H9 (cell line): ENCODE data around the gene ONECUT3. TPM values are rescaled to one million over a fixed set of nuclear protein-coding genes. Genes with fewer than 3 reads are reported as not detected.

Source experiments
- DNase-seq: peaks from one replicate; pipeline ENCODE4 v3.0.0-alpha.2; 2017
- H2AFZ ChIP-seq: one replicate; pipeline ENCODE4 v1.6.1; 2013; ENCODE audit warnings: mild to moderate bottlenecking, low read length, control low read depth, moderate library complexity
- H2AK5ac ChIP-seq: 2 replicates; pipeline ENCODE4 v1.6.1; 2013; ENCODE audit warnings: low read length, control low read depth, mixed read lengths; ENCODE audit not compliant: insufficient read length
- H2BK120ac ChIP-seq: one replicate; pipeline ENCODE4 v1.6.1; 2013; ENCODE audit warnings: low read depth, mild to moderate bottlenecking, low read length, control low read depth, inconsistent platforms; ENCODE audit not compliant: poor library complexity, severe bottlenecking
- H2BK12ac ChIP-seq: 2 replicates; pipeline ENCODE4 v1.6.1; 2013; ENCODE audit warnings: low read length, control low read depth, mixed read lengths, low read depth; ENCODE audit not compliant: insufficient read length
- H2BK15ac ChIP-seq: 2 replicates; pipeline ENCODE4 v1.6.1; 2013; ENCODE audit warnings: low read depth, low read length, control low read depth
- H2BK20ac ChIP-seq: one replicate; pipeline ENCODE4 v1.6.1; 2013; ENCODE audit warnings: low read depth, mild to moderate bottlenecking, low read length, control low read depth, inconsistent platforms; ENCODE audit not compliant: poor library complexity, severe bottlenecking
- H2BK5ac ChIP-seq: 2 replicates; pipeline ENCODE4 v1.6.1; 2013; ENCODE audit warnings: low read length, control low read depth, mixed read lengths; ENCODE audit not compliant: insufficient read length
- H3K14ac ChIP-seq: 2 replicates; pipeline ENCODE4 v1.6.1; 2013; ENCODE audit warnings: low read length, control low read depth; ENCODE audit not compliant: insufficient read depth
- H3K18ac ChIP-seq: 2 replicates; pipeline ENCODE4 v1.6.1; 2013; ENCODE audit warnings: low read depth, mild to moderate bottlenecking, mixed read lengths, low read length, control low read depth; ENCODE audit not compliant: insufficient read length
- H3K23ac ChIP-seq: 2 replicates; pipeline ENCODE4 v1.6.1; 2013; ENCODE audit warnings: low read length, control low read depth, mixed read lengths, low read depth; ENCODE audit not compliant: insufficient read length
- H3K23me2 ChIP-seq: 2 replicates; pipeline ENCODE4 v1.6.1; 2013; ENCODE audit warnings: low read depth, mild to moderate bottlenecking, mixed read lengths, low read length, control low read depth; ENCODE audit not compliant: insufficient read length, poor library complexity, severe bottlenecking
- H3K27ac ChIP-seq: 2 replicates; pipeline ENCODE4 v1.5.1; 2013; ENCODE audit warnings: low read length, control low read depth, mixed read lengths, low read depth; ENCODE audit not compliant: insufficient read length
- H3K27me3 ChIP-seq: 2 replicates; pipeline ENCODE4 v1.6.1; 2013; ENCODE audit warnings: low read length, control low read depth, inconsistent platforms; ENCODE audit not compliant: insufficient read depth
- H3K4ac ChIP-seq: 2 replicates; pipeline ENCODE4 v1.6.1; 2013; ENCODE audit warnings: low read depth, mild to moderate bottlenecking, control low read depth, inconsistent platforms, low read length, moderate library complexity
- H3K4me1 ChIP-seq: 2 replicates; pipeline ENCODE4 v1.6.1; 2013; ENCODE audit warnings: low read length, control low read depth, inconsistent platforms; ENCODE audit not compliant: insufficient read depth
- H3K4me2 ChIP-seq: 2 replicates; pipeline ENCODE4 v1.6.1; 2013; ENCODE audit warnings: low read length, control low read depth, mixed read lengths; ENCODE audit not compliant: insufficient read length, insufficient read depth
- H3K56ac ChIP-seq: 2 replicates; pipeline ENCODE4 v1.6.1; 2013; ENCODE audit warnings: low read depth, mild to moderate bottlenecking, mixed read lengths, low read length, control low read depth; ENCODE audit not compliant: insufficient read length
- H3K79me1 ChIP-seq: 2 replicates; pipeline ENCODE4 v1.6.1; 2013; ENCODE audit warnings: low read depth, mild to moderate bottlenecking, moderate library complexity, low read length, control low read depth, inconsistent platforms; ENCODE audit not compliant: insufficient read depth, poor library complexity, severe bottlenecking
- H3K79me2 ChIP-seq: 2 replicates; pipeline ENCODE4 v1.6.1; 2013; ENCODE audit warnings: low read length, control low read depth, inconsistent platforms; ENCODE audit not compliant: insufficient read depth
- H3K9ac ChIP-seq: 2 replicates; pipeline ENCODE4 v1.6.1; 2013; ENCODE audit warnings: low read length, control low read depth, mixed read lengths; ENCODE audit not compliant: insufficient read length; ENCODE audit errors: extremely low read depth
- H3K9me3 ChIP-seq: one replicate; pipeline ENCODE4 v1.6.1; 2013; ENCODE audit warnings: low read depth, low read length, inconsistent platforms; ENCODE audit not compliant: control insufficient read depth
- H3T11ph ChIP-seq: one replicate; pipeline ENCODE4 v1.6.1; 2013; ENCODE audit warnings: mild to moderate bottlenecking, low read length, control low read depth, inconsistent platforms
- H4K20me1 ChIP-seq: one replicate; pipeline ENCODE4 v1.6.1; 2013; ENCODE audit not compliant: control insufficient read depth, insufficient read length, insufficient read depth
- H4K5ac ChIP-seq: 2 replicates; pipeline ENCODE4 v1.6.1; 2013; ENCODE audit warnings: low read depth, mild to moderate bottlenecking, mixed read lengths, low read length, control low read depth; ENCODE audit not compliant: insufficient read length
- H4K8ac ChIP-seq: replicated peaks from 2 replicates; pipeline ENCODE4 v1.6.1; 2013; ENCODE audit warnings: low read length, control low read depth, mixed read lengths, low read depth; ENCODE audit not compliant: insufficient read length
- H4K91ac ChIP-seq: 2 replicates; pipeline ENCODE4 v1.6.1; 2013; ENCODE audit warnings: low read depth, mild to moderate bottlenecking, moderate library complexity, mixed read lengths, low read length, control low read depth; ENCODE audit not compliant: insufficient read length
- H3K27ac Mint-ChIP-seq, 3 experiments: 2 replicates in 2 of 3; 3 replicates in 1 of 3; pipeline ENCODE4 v1.8.0; 2020 to 2021; ENCODE audit warnings: mixed read lengths in 3 of 3, mild to moderate bottlenecking in 1 of 3, moderate library complexity in 1 of 3
- H3K27me3 Mint-ChIP-seq: 2 replicates; pipeline ENCODE4 v1.8.0; 2021; ENCODE audit warnings: low read depth, mild to moderate bottlenecking, moderate library complexity, mixed read lengths
- H3K36me3 Mint-ChIP-seq, 3 experiments: 2 replicates in 2 of 3; 3 replicates in 1 of 3; pipeline ENCODE4 v1.8.0; 2020 to 2021; ENCODE audit warnings: low read depth in 3 of 3, mixed read lengths in 3 of 3; ENCODE audit not compliant: insufficient read depth in 1 of 3
- H3K4me1 Mint-ChIP-seq, 2 experiments: 2 replicates each; pipeline ENCODE4 v1.8.0; 2020; ENCODE audit warnings: mixed read lengths in 2 of 2
- H3K4me3 Mint-ChIP-seq, 2 experiments: 2 replicates in 1 of 2; 3 replicates in 1 of 2; pipeline ENCODE4 v1.8.0; 2020 to 2021; ENCODE audit warnings: mild to moderate bottlenecking in 2 of 2, mixed read lengths in 2 of 2, moderate library complexity in 1 of 2
- H3K9me3 Mint-ChIP-seq, 2 experiments: 2 replicates in 1 of 2; 3 replicates in 1 of 2; pipeline ENCODE4 v1.8.0; 2020; ENCODE audit warnings: mild to moderate bottlenecking in 2 of 2, mixed read lengths in 2 of 2, moderate library complexity in 1 of 2
- WGBS: extraction: QIAGEN DNeasy Blood & Tissue Kit; methylation state at CpG from one replicate; pipeline ENCODE4 v1.1.7; 2013; ENCODE audit warnings: missing lambda C conversion rate, low lambda C conversion rate, mixed read lengths; ENCODE audit not compliant: insufficient read length; ENCODE audit errors: extremely low coverage; 5-methylcytosine and 5-hydroxymethylcytosine counted together
- total RNA-seq: library from RNA; stranded (reverse); gene quantifications from 2 replicates; pipeline ENCODE4 v1.2.1, GENCODE V29; 2021
- TF ChIP-seq, protein P1 (sequence below): fragments of 200-600 bp; sonication (generic); conservative IDR thresholded peaks from 3 replicates; pipeline ENCODE4 v1.8.0; 2021; ENCODE audit warnings: antibody characterized with exemption, mild to moderate bottlenecking

ONECUT3 gene
- total RNA-seq, 1 experiment from 2014 or later = 0.04 TPM

DNA sequence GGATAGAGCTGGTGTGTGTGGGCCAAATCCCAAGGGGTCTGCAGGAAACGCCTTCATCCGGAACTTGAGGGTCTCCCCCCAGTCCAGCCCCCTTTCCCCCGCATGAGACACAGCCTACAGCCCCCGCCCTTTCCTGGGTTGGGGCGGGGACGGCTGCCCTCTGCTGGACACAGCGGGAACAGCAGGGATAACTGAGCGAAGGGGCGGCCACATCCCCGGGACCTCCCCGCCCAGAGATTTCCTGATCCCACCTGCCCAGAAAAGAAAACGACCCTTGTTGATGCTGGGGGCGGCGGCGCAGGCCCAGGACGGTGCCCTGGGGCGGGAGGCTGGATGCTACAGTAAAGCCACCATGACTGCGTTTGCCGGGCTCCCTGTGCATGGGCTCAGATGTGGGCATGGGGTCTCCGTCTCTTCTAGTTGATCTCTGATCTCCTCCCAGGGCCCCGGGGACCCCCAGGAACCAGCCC, 14.2 kb downstream of the ONECUT3 start:
- Histone ChIP-seq H3K56ac (no peak overlapping the region), H4K20me1 (peaks cover 4% of the 10 kb centered on the region), H4K91ac (no peak overlapping the region), H2AK5ac (no peak overlapping the region), H3K4me2 (no peak overlapping the region), H3K79me2 (no peaks in the 10 kb centered on the region), H4K8ac (no peak overlapping the region), H3K79me1 (no peaks in the 10 kb centered on the region), H3K14ac (no peak overlapping the region; the same call in 1 of the 2 replicates), H3K9me3 (peaks cover 10% of the 10 kb centered on the region), H3K23me2 (no peaks in the 10 kb centered on the region), H3T11ph (no peak overlapping the region), H3K27ac (no peak overlapping the region), H3K9ac (no peak overlapping the region), H2BK20ac (no peak overlapping the region), H2AFZ (no peak overlapping the region), H2BK12ac (no peak overlapping the region), H3K27me3 (peaks cover 55% of the 10 kb centered on the region), H2BK120ac (no peak overlapping the region), H4K5ac (no peak overlapping the region), H2BK15ac (no peak overlapping the region), H3K4ac (no peak overlapping the region), H3K23ac (no peak overlapping the region), H3K18ac (no peak overlapping the region), H3K4me1 (0 out of 2 replicates have a peak, but pooled peaks cover 4% of the 10 kb centered on the region), H2BK5ac (no peak overlapping the region)
- Mint-ChIP-seq H3K27me3 (peaks cover 98% of the 10 kb centered on the region), H3K4me1 (peaks cover 0 to 33% of the 10 kb centered on the region in 2 experiments; a peak in 3 of 4 replicates), H3K27ac (no peak overlapping the region), H3K4me3 (no peak overlapping the region; a peak in 1 of 5 replicates), H3K36me3 (peaks cover 0 to 7% (median 0%) of the 10 kb centered on the region in 3 experiments; a peak in 3 of 7 replicates), H3K9me3 (peaks cover 18 to 33% of the 10 kb centered on the region in 2 experiments)
- DNase-seq = no peak
- TF ChIP-seq, protein P1, sequence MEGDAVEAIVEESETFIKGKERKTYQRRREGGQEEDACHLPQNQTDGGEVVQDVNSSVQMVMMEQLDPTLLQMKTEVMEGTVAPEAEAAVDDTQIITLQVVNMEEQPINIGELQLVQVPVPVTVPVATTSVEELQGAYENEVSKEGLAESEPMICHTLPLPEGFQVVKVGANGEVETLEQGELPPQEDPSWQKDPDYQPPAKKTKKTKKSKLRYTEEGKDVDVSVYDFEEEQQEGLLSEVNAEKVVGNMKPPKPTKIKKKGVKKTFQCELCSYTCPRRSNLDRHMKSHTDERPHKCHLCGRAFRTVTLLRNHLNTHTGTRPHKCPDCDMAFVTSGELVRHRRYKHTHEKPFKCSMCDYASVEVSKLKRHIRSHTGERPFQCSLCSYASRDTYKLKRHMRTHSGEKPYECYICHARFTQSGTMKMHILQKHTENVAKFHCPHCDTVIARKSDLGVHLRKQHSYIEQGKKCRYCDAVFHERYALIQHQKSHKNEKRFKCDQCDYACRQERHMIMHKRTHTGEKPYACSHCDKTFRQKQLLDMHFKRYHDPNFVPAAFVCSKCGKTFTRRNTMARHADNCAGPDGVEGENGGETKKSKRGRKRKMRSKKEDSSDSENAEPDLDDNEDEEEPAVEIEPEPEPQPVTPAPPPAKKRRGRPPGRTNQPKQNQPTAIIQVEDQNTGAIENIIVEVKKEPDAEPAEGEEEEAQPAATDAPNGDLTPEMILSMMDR = peak; percentile 95
- WGBS = no CpG with 5 or more reads among the region's 21 CpGs
